ENCODE measurements around the gene LPAR4. TPM values are rescaled to one million over a fixed set of nuclear protein-coding genes. Genes with fewer than 3 reads are reported as not detected.

Gene LPAR4
- polyA plus RNA-seq, 2 of the 4 experiments (the other 2 are of a cell fraction) = not detected

DNA sequence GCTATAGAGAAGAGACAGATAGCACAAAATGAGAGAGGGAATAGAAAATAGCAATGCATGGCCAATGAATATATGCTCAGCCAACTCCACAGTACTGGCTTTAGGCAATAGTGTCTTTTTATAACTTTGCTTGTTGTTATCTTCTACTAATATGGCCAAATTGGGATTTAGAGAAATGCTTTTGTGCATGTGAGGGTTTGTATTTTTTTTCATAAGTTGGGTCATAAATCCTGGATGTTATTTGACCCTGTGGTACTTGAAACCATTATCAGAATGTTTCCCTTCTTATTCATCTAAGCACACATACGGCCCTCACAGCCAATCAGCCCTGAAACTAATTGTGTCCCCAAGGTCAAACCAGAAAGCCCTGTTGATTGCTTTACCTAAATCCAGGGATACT, 35.2 kb upstream of the LPAR4 start:
- ChIA-PET CTCF (no interaction called here), POLR2A (no interaction called here)
- no peak for DNase-seq (ENCODE audit: low read depth in 1 of 2, low spot score in 1 of 2)
- ATAC-seq = no peak
- 30% methylated on average over 1 of the region's 1 CpG for whole genome bisulfite sequencing (ENCODE audit: missing lambda C conversion rate)
- no peaks in the 10 kb centered on the region for H3K4me1 ChIP-seq
- H3K27ac ChIP-seq = no peak overlapping the region
- H3K4me3 ChIP-seq = no peak overlapping the region
- no peak overlapping the region for H3K4me2 ChIP-seq
- H3K9me3 ChIP-seq = no peaks in the 10 kb centered on the region
- FAIRE-seq = no peak
- TF ChIP-seq PHF8 (IDR thresholded peaks at IDR 0.05; ENCODE audit: borderline replicate concordance, low read depth) (no peak), ELK1 (IDR thresholded peaks at IDR 0.05; ENCODE audit: low read depth, low read length) (no peak), NR3C1 (IDR thresholded peaks at IDR 0.05) (no peak), GATA3 (IDR thresholded peaks at IDR 0.05; ENCODE audit: borderline replicate concordance) (no peak), MAFK (IDR thresholded peaks at IDR 0.05; ENCODE audit: partially characterized antibody) (no peak), NPAS2 (CRISPR knock-in tag; IDR thresholded peaks at IDR 0.05; ENCODE audit: borderline replicate concordance) (no peak), NFE2L2 (conservative IDR thresholded peaks at IDR 0.05; ENCODE audit: low read length) (no peak), SREBF2 (IDR thresholded peaks at IDR 0.05) (no peak), HOXB13 (CRISPR knock-in tag; IDR thresholded peaks at IDR 0.05; ENCODE audit: low read depth) (no peak), REST (IDR thresholded peaks at IDR 0.05) (no peak), RFX5 (IDR thresholded peaks at IDR 0.05) (no peak), HMGXB4 (CRISPR knock-in tag; IDR thresholded peaks at IDR 0.05; ENCODE audit: borderline replicate concordance) (no peak), CEBPB (IDR thresholded peaks at IDR 0.05) (no peak), EHMT2 (IDR thresholded peaks at IDR 0.05; ENCODE audit: low read depth) (no peak), CBX8 (IDR thresholded peaks at IDR 0.05) (no peak), RAD21 (conservative IDR thresholded peaks at IDR 0.05 in 1 of 2, IDR thresholded peaks at IDR 0.05 in 1 of 2) (no peak), KDM5A (IDR thresholded peaks at IDR 0.05) (no peak), CBX2 (IDR thresholded peaks at IDR 0.05; ENCODE audit: borderline replicate concordance, low read depth) (no peak)
- TF ChIP-seq, protein P1, sequence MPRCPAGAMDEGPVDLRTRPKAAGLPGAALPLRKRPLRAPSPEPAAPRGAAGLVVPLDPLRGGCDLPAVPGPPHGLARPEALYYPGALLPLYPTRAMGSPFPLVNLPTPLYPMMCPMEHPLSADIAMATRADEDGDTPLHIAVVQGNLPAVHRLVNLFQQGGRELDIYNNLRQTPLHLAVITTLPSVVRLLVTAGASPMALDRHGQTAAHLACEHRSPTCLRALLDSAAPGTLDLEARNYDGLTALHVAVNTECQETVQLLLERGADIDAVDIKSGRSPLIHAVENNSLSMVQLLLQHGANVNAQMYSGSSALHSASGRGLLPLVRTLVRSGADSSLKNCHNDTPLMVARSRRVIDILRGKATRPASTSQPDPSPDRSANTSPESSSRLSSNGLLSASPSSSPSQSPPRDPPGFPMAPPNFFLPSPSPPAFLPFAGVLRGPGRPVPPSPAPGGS (IDR thresholded peaks at IDR 0.05) = no peak

GRCh38 chrX:78725287-78725686, 22.2 kb upstream of the LPAR4 start:
- no peak for DNase-seq (ENCODE audit: low read depth in 1 of 2, low spot score in 1 of 2)
- Histone ChIP-seq H3K4me3 (no peak overlapping the region), H3K27ac (no peak overlapping the region), H3K9me3 (no peaks in the 10 kb centered on the region), H3K4me2 (no peak overlapping the region), H3K4me1 (no peaks in the 10 kb centered on the region)
- ATAC-seq = no peak
- whole genome bisulfite sequencing (ENCODE audit: missing lambda C conversion rate) = 14% methylated on average over 2 of the region's 2 CpGs
- no peak for FAIRE-seq
- CTCF ChIA-PET = no interaction called here
- POLR2A ChIA-PET = no interaction called here
- no peak for TF ChIP-seq FOSL2 (IDR thresholded peaks at IDR 0.05)
- no peak for TF ChIP-seq FOSL2 (CRISPR knock-in tag; IDR thresholded peaks at IDR 0.05)
- no peak for TF ChIP-seq ZFP36 (IDR thresholded peaks at IDR 0.05; ENCODE audit: borderline replicate concordance, partially characterized antibody)
- no peak for TF ChIP-seq ESRRA (IDR thresholded peaks at IDR 0.05; ENCODE audit: borderline replicate concordance, low read length)
- no peak for TF ChIP-seq TP53 (CRISPR knock-in tag; IDR thresholded peaks at IDR 0.05)
- TF ChIP-seq NFE2L2 (conservative IDR thresholded peaks at IDR 0.05; ENCODE audit: low read length) = no peak
- TF ChIP-seq, protein P2, sequence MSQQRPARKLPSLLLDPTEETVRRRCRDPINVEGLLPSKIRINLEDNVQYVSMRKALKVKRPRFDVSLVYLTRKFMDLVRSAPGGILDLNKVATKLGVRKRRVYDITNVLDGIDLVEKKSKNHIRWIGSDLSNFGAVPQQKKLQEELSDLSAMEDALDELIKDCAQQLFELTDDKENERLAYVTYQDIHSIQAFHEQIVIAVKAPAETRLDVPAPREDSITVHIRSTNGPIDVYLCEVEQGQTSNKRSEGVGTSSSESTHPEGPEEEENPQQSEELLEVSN (IDR thresholded peaks at IDR 0.05; ENCODE audit: borderline replicate concordance, low read depth) = no peak
- no peak for TF ChIP-seq ATOH8 (CRISPR knock-in tag; IDR thresholded peaks at IDR 0.05; ENCODE audit: low read depth)
- TF ChIP-seq EHMT2 (IDR thresholded peaks at IDR 0.05; ENCODE audit: low read depth) = no peak
- no peak for TF ChIP-seq ZC3H11A (IDR thresholded peaks at IDR 0.05)
- TF ChIP-seq RNF2 (IDR thresholded peaks at IDR 0.05; ENCODE audit: borderline replicate concordance, low read depth) = no peak
- no peak for TF ChIP-seq PHF8 (IDR thresholded peaks at IDR 0.05; ENCODE audit: borderline replicate concordance, low read depth)
- no peak for TF ChIP-seq JUN (IDR thresholded peaks at IDR 0.05)
- TF ChIP-seq MYC (IDR thresholded peaks at IDR 0.05; ENCODE audit: borderline replicate concordance, low read length) = no peak

Data from A549 (cell line).